ENCODE results near the gene PNISR. TPM values are rescaled to one million over a fixed set of nuclear protein-coding genes. Genes with fewer than 3 reads are reported as not detected.

PNISR gene
- total RNA-seq, 1 donor from 2014 or later: 111 TPM

GRCh38 chr6:99349171-99350141, 75.7 kb downstream of the PNISR start, which contains the start of gene FAXC:
Gene FAXC, minus strand, starts transcription at chr6:99349674. Its CDS starts 302 bp downstream, at chr6:99349372.
- H3K4me3 ChIP-seq: peak within 1 kb of the TSS; percentile 56
- no peaks in the 10 kb centered on the region for H3K36me3 ChIP-seq
- peak within 1 kb of the TSS; percentile 24 for H3K27ac ChIP-seq
- DNase-seq (peak; percentile 85), ATAC-seq (peak; percentile 94)
- no peaks in the 10 kb centered on the region for H3K9me3 ChIP-seq
- no peaks in the 10 kb centered on the region for H3K4me1 ChIP-seq
- H3K27me3 ChIP-seq: peaks cover 35% of the 10 kb centered on the region
- intact Hi-C loops (cut with DNase I): no loop called here
- TF ChIP-seq CTCF (IDR thresholded peaks at IDR 0.05): peak; percentile 34

DNA sequence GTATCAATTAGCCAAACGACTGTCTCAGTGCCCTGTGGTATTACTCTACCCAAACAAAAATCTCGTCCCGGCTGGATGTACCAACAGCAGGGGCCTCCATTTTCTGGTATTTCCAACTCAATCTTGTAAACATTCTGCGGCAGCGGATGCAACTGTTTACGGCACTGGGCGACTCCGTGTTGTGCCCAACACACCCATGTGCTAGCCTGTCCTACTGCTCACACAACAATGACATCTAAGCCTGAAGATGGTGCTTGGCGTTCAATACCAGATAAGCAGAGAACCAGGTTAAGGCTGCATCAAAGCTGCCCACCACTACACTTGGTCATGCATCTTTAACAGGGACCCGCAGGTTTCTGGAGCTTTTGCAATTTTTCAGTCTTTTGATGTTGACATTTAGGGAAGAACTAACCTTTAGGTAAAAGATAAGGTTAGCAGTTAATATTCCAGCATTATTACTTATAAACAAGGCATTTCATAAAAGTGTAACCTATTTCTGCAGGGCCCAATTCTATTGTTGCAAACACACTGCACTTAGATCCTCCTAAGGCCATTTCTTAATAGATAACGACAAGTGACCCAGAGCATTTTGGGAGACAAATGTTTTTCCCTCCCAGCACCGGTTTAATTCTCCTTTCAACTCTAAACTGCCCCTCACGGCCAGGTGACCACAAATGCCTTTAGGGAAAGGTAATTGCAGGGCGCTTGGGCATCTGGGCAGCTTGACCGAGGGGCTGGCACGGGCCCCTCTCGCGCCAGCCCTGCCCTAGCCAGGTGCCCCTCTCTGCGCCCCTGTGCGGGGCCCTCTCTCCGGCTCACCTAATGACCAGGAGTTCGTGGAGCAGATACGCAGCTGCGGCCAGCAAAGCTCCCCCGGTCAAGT, 76.6 kb downstream of the PNISR start:
- H3K36me3 ChIP-seq: no peaks in the 10 kb centered on the region
- no peaks in the 10 kb centered on the region for H3K4me1 ChIP-seq
- H3K27ac ChIP-seq: no peak overlapping the region
- H3K27me3 ChIP-seq: peaks cover 35% of the 10 kb centered on the region
- peak overlapping the region; percentile 56 for H3K4me3 ChIP-seq
- TF ChIP-seq CTCF (IDR thresholded peaks at IDR 0.05): no peak
- H3K9me3 ChIP-seq: no peaks in the 10 kb centered on the region
- no peak for DNase-seq
- no peak for ATAC-seq
- intact Hi-C loops (cut with DNase I): no loop called here

Other genes starting within 250 kb of the PNISR start
- gene FAXC, start 75.6 kb downstream of the PNISR start, total RNA-seq: 5.4 TPM
- 3.9 TPM for gene COQ3, start 31.1 kb downstream of the PNISR start, total RNA-seq
- gene USP45, start 90.1 kb upstream of the PNISR start, total RNA-seq: 8.3 TPM
- gene CCNC, start 143.4 kb upstream of the PNISR start, total RNA-seq: 40.3 TPM
- not detected for gene PRDM13, start 181.5 kb upstream of the PNISR start, total RNA-seq